GM12891 (cell line): ENCODE measurements around the gene GDPD5.

Experiments
- POLR2A ChIP-seq: IDR thresholded peaks from 2 replicates; pipeline ENCODE4 v1.6.1; 2011; ENCODE audit warnings: low read depth, low read length, control low read depth
- TAF1 ChIP-seq: IDR thresholded peaks from 2 replicates; pipeline ENCODE4 v1.6.1; 2011; ENCODE audit warnings: low read depth, low read length, control low read depth

DNA sequence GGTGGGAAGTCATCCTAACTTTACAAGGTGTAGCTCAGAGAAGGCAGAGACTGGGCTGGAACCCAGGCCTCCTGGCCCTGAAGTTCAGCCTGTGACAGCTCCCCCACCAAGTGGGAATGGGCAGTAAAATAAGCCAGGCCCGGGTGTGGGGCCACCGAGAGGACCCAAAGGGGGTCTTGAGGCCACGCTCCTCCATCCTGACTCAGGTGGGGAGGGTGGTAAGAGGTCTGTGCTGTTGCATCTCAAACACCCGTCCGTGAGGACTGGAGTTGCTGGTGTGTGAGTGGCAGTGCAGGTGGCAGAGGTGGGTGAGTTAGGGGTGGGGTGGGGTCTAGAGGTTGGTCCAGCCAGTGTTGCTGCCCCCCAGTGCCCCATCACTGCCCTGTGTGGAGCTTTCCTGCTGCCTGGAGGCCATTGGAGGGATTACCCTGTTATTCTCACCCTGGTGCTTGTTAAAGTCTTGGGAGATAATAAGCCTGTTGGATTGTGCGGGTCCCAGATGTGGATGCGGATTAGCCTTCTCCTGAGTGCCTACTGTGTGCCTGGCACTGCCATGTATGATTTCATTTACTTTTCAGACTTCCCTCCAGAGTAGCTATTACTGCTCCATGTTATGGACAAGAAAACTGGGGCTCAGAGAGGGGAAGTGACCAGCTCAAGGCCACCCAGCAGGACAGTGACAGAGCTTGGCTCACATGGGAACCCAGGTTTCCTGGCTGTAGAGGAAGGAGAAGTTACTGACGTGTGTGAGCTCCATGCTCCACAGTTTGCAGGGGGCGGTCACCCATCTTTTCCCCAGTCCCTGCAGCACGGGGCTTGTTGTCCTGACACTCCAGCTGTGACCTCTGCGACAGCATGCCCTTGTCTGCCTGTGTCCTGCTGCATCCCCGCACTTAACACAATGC lies 49.2 kb upstream of the GDPD5 start:
- TF ChIP-seq TAF1 (no peak), POLR2A (no peak)
